Activated B cell treated with CpG ODN at 0.5 μM for 24 hours (primary cell): ENCODE measurements around the gene PDE4C. TPM values are rescaled to one million over a fixed set of nuclear protein-coding genes. Genes with fewer than 3 reads are reported as not detected.

ENCODE experiments used
- ATAC-seq: fragments of 200-7000 bp; cut with Tn5 transposase; one replicate; pipeline ENCODE4 v1.10.0; 2021; ENCODE audit warnings: low read depth, mild to moderate bottlenecking, moderate library complexity
- CTCF ChIA-PET: fragments of 350-600 bp; sonication (Branson Sonifier 250); formaldehyde crosslinking; loops from one replicate; lab custom pipeline; 2021; ENCODE audit warnings: antibody characterized with exemption; lab: Charles Lee
- POLR2A ChIA-PET: fragments of 350-600 bp; sonication (Branson Sonifier 250); formaldehyde crosslinking; loops from one replicate; lab custom pipeline; 2021; ENCODE audit warnings: antibody characterized with exemption; lab: Charles Lee
- DNase-seq: peaks from one replicate; pipeline ENCODE4 v3.0.0; 2022
- H3K27ac Mint-ChIP-seq: one replicate; pipeline ENCODE4 v1.8.0; 2020; ENCODE audit warnings: mixed read lengths
- H3K27me3 Mint-ChIP-seq: one replicate; pipeline ENCODE4 v1.8.0; 2021; ENCODE audit warnings: mixed read lengths
- H3K36me3 Mint-ChIP-seq: one replicate; pipeline ENCODE4 v1.8.0; 2021; ENCODE audit warnings: low read depth, mixed read lengths
- H3K4me1 Mint-ChIP-seq: one replicate; pipeline ENCODE4 v1.8.0; 2021; ENCODE audit warnings: mixed read lengths
- H3K4me3 Mint-ChIP-seq: one replicate; pipeline ENCODE4 v1.8.0; 2020; ENCODE audit warnings: mild to moderate bottlenecking, mixed read lengths
- H3K9me3 Mint-ChIP-seq: one replicate; pipeline ENCODE4 v1.8.0; 2020; ENCODE audit warnings: mixed read lengths
- CTCF ChIP-seq: fragments of 200-600 bp; IDR thresholded peaks from one replicate; pipeline ENCODE4 v1.8.0; 2022; ENCODE audit warnings: antibody characterized with exemption, mild to moderate bottlenecking
- intact Hi-C: fragments of 100-400 bp; cut with micrococcal nuclease; formaldehyde crosslinking; loops from one replicate; pipeline ENCODE4 v1.15.1; 2024
- total RNA-seq: library from RNA; stranded (reverse); gene quantifications from 2 replicates; pipeline ENCODE4 v1.2.3, GENCODE V29; 2022

Gene PDE4C
- total RNA-seq, 1 donor from 2014 or later = not detected

- no peaks in the 10 kb centered on the region for H3K36me3 Mint-ChIP-seq
- ChIA-PET POLR2A (interaction anchor here (0.6 to 1.6 kb wide), 5 partner anchors 40 to 209 kb away, joined by 3 to 14 read pairs (median 5); partner anchors contain the start of gene MPV17L2), CTCF (interaction anchor here (1.9 kb wide), 1 partner anchor 19 kb away, joined by 8 read pairs; no protein-coding TSS in a partner anchor)
- ATAC-seq (peak; percentile 85), DNase-seq (peak; percentile 53)
- peaks cover 52% of the 10 kb centered on the region for H3K27me3 Mint-ChIP-seq
- H3K27ac Mint-ChIP-seq = peak overlapping the region; percentile 50
- H3K9me3 Mint-ChIP-seq = peaks cover 5% of the 10 kb centered on the region
- peaks cover 17% of the 10 kb centered on the region for H3K4me1 Mint-ChIP-seq
- TF ChIP-seq CTCF = no peak
- intact Hi-C loops = no loop called here
- no peak overlapping the region for H3K4me3 Mint-ChIP-seq
Observed at GRCh38 chr19:18233224-18233825, 7.1 kb upstream of the PDE4C start.

- H3K27me3 Mint-ChIP-seq = peaks cover 57% of the 10 kb centered on the region
- peaks cover 21% of the 10 kb centered on the region for H3K4me1 Mint-ChIP-seq
- no peak overlapping the region for H3K27ac Mint-ChIP-seq
Observed at GRCh38 chr19:18232540-18233223, 6.4 kb upstream of the PDE4C start.

GRCh38 chr19:18231775-18232174 is 5.5 kb upstream of the PDE4C start:
- Mint-ChIP-seq H3K4me3 (no peak overlapping the region), H3K27me3 (peaks cover 65% of the 10 kb centered on the region), H3K9me3 (peaks cover 5% of the 10 kb centered on the region), H3K27ac (no peak overlapping the region), H3K36me3 (no peaks in the 10 kb centered on the region), H3K4me1 (peaks cover 29% of the 10 kb centered on the region)
- intact Hi-C loops = no loop called here
- no peak for DNase-seq
- no peak for ATAC-seq
- POLR2A ChIA-PET = interaction anchor here (0.5 to 0.7 kb wide), 5 partner anchors 10 to 206 kb away, joined by 3 to 14 read pairs (median 4); no protein-coding TSS in a partner anchor
- TF ChIP-seq CTCF = no peak
- CTCF ChIA-PET = interaction anchor here (1.3 kb wide), 1 partner anchor 20 kb away, joined by 3 read pairs; no protein-coding TSS in a partner anchor

More at GRCh38 chr19:18232540-18233223, 6.4 kb upstream of the PDE4C start:
- POLR2A ChIA-PET = interaction anchor here (0.6 to 1.6 kb wide), 4 partner anchors 40 to 208 kb away, joined by 3 to 14 read pairs (median 6); partner anchors contain the start of gene MPV17L2
- TF ChIP-seq CTCF = no peak
- intact Hi-C loops = no loop called here
- ATAC-seq = no peak
- H3K36me3 Mint-ChIP-seq = no peaks in the 10 kb centered on the region
- H3K4me3 Mint-ChIP-seq = peak overlapping the region; percentile 28
- no peak for DNase-seq
- peaks cover 5% of the 10 kb centered on the region for H3K9me3 Mint-ChIP-seq
- CTCF ChIA-PET = interaction anchor here (1.9 kb wide), 1 partner anchor 19 kb away, joined by 8 read pairs; no protein-coding TSS in a partner anchor

GRCh38 chr19:18230941-18231734 is 4.9 kb upstream of the PDE4C start:
- POLR2A ChIA-PET = interaction anchor here (0.5 to 0.7 kb wide), 6 partner anchors 10 to 261 kb away, joined by 3 to 14 read pairs (median 4); no protein-coding TSS in a partner anchor
- H3K36me3 Mint-ChIP-seq = no peaks in the 10 kb centered on the region
- intact Hi-C loops = no loop called here
- peaks cover 5% of the 10 kb centered on the region for H3K9me3 Mint-ChIP-seq
- peaks cover 32% of the 10 kb centered on the region for H3K4me1 Mint-ChIP-seq
- ATAC-seq (no peak), DNase-seq (no peak)
- peak overlapping the region; percentile 46 for H3K27ac Mint-ChIP-seq
- H3K4me3 Mint-ChIP-seq = no peak overlapping the region
- no peak for TF ChIP-seq CTCF
- CTCF ChIA-PET = interaction anchor here (0.9 to 1.3 kb wide), 2 partner anchors 9 to 21 kb away, joined by 3 read pairs; no protein-coding TSS in a partner anchor
- peaks cover 62% of the 10 kb centered on the region for H3K27me3 Mint-ChIP-seq
